ENCODE results near the gene OR10A6. TPM values are rescaled to one million over a fixed set of nuclear protein-coding genes. Genes with fewer than 3 reads are reported as not detected.

OR10A6 gene
- total and polyA plus RNA-seq, 10 of the 15 experiments (the other 5 are each of a cell fraction or from before 2014, with no cell fraction given), result not detected

GRCh38 chr11:7969756-7970646 lies 38.9 kb upstream of the OR10A6 start:
- RAD21 ChIA-PET (ENCODE audit: unreplicated experiment), result no interaction called here
- Histone ChIP-seq H3K27ac (ENCODE audit: control insufficient read depth, insufficient read depth) (no peak overlapping the region), H3K4me3 (no peak overlapping the region), H3K9ac (ENCODE audit: control insufficient read depth, insufficient read depth, low read length) (no peak overlapping the region), H3K36me3 (ENCODE audit: control insufficient read depth in 2 of 2, insufficient read depth in 2 of 2, low read length in 1 of 2) (no peaks in the 10 kb centered on the region), H4K20me1 (ENCODE audit: control insufficient read depth, insufficient read depth) (no peaks in the 10 kb centered on the region), H3K4me1 (ENCODE audit: control insufficient read depth, insufficient read depth, low read length) (no peaks in the 10 kb centered on the region), H3K9me3 (replicated peaks; ENCODE audit: control insufficient read depth, insufficient read depth, low read length) (no peaks in the 10 kb centered on the region), H3K79me2 (ENCODE audit: control insufficient read depth, insufficient read depth, low read length) (no peaks in the 10 kb centered on the region), H3K27me3 (replicated peaks in 1 of 2; ENCODE audit: control insufficient read depth in 2 of 2, insufficient read depth in 2 of 2, low read length in 1 of 2) (peaks cover 0 to 1% of the 10 kb centered on the region in 2 experiments; a peak in 1 of 4 replicates), H2AFZ (ENCODE audit: control insufficient read depth, low read depth, low read length) (no peak overlapping the region), H3K4me2 (ENCODE audit: control insufficient read depth, insufficient read depth) (no peak overlapping the region)
- FAIRE-seq (no peak), ATAC-seq (no peak), DNase-seq (ENCODE audit: low read depth, low spot score) (no peak)
- intact Hi-C loops (cut with micrococcal nuclease; ENCODE audit: unreplicated experiment), result no loop called here
- POLR2A ChIA-PET, result no interaction called here
- SMC1A ChIA-PET (ENCODE audit: uncharacterized antibody, unreplicated experiment), result no interaction called here
- TF ChIP-seq NKRF (conservative IDR thresholded peaks at IDR 0.05), result no peak
- no peak for TF ChIP-seq CHD4 (IDR thresholded peaks at IDR 0.05)
- TF ChIP-seq BCL11A (IDR thresholded peaks at IDR 0.05; ENCODE audit: low read depth, low read length), result no peak
- TF ChIP-seq POLR2AphosphoS5 (IDR thresholded peaks at IDR 0.05; ENCODE audit: low read length), result no peak
- TF ChIP-seq CREB1 (IDR thresholded peaks at IDR 0.05; ENCODE audit: low read depth), result no peak
- TF ChIP-seq ZBED1 (IDR thresholded peaks at IDR 0.05; ENCODE audit: borderline replicate concordance), result no peak
- CTCF ChIA-PET, result interaction anchor here (2.6 kb wide), 1 partner anchor 17 kb away, joined by 14 read pairs; the partner anchor contains the start of gene EIF3F
- 30% methylated on average over 3 of the region's 3 CpGs for WGBS (ENCODE audit: insufficient coverage, insufficient replicate concordance, low lambda C conversion rate, missing lambda C conversion rate)
- no TSS peak for BruUV-seq (replicated peaks)
- in situ Hi-C loops (cut with MboI), result no loop called here

Measured in GM12878 (cell line).